ENCODE results near the gene PSKH1.

GRCh38 chr16:67922740-67923139 is 29.7 kb downstream of the PSKH1 start:
- TF ChIP-seq CTCF (IDR thresholded peaks at IDR 0.05; ENCODE audit: poor library complexity, severe bottlenecking), result no peak
- TF ChIP-seq EP300 (conservative IDR thresholded peaks at IDR 0.05; ENCODE audit: poor library complexity, severe bottlenecking), result no peak
- no peak for TF ChIP-seq EZH2 (IDR thresholded peaks at IDR 0.05; ENCODE audit: borderline replicate concordance, insufficient read depth, low read length, poor library complexity, severe bottlenecking)
- TF ChIP-seq POLR2AphosphoS5 (IDR thresholded peaks at IDR 0.05), result no peak
- no peak for TF ChIP-seq RAD21 (conservative IDR thresholded peaks at IDR 0.05)
- TF ChIP-seq TAF1 (IDR thresholded peaks at IDR 0.05; ENCODE audit: low read depth), result no peak
- no peak for TF ChIP-seq REST (IDR thresholded peaks at IDR 0.05; ENCODE audit: borderline replicate concordance)
- TF ChIP-seq SMC3 (conservative IDR thresholded peaks at IDR 0.05; ENCODE audit: poor library complexity), result no peak
- TF ChIP-seq MXI1 (conservative IDR thresholded peaks at IDR 0.05; ENCODE audit: poor library complexity, severe bottlenecking), result no peak
